ENCODE measurements around the gene TSFM.

TSFM gene

GRCh38 chr12:57835366-57836288 lies 53.0 kb downstream of the TSFM start (continued):
- no peak for TF ChIP-seq ZNF280D (tag by site-specific recombination; IDR thresholded peaks at IDR 0.05)
- TF ChIP-seq, protein P1, sequence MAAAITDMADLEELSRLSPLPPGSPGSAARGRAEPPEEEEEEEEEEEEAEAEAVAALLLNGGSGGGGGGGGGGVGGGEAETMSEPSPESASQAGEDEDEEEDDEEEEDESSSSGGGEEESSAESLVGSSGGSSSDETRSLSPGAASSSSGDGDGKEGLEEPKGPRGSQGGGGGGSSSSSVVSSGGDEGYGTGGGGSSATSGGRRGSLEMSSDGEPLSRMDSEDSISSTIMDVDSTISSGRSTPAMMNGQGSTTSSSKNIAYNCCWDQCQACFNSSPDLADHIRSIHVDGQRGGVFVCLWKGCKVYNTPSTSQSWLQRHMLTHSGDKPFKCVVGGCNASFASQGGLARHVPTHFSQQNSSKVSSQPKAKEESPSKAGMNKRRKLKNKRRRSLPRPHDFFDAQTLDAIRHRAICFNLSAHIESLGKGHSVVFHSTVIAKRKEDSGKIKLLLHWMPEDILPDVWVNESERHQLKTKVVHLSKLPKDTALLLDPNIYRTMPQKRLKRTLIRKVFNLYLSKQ (tag by site-specific recombination; IDR thresholded peaks at IDR 0.05; ENCODE audit: borderline replicate concordance), result no peak
- TF ChIP-seq RBAK (tag by site-specific recombination; IDR thresholded peaks at IDR 0.05), result no peak
- no peak for TF ChIP-seq ZNF518A (tag by site-specific recombination; conservative IDR thresholded peaks at IDR 0.05; ENCODE audit: low read depth)
- no peak for TF ChIP-seq ZBTB11 (tag by site-specific recombination; conservative IDR thresholded peaks at IDR 0.05; ENCODE audit: low read depth)
- TF ChIP-seq ZNF169 (tag by site-specific recombination; IDR thresholded peaks at IDR 0.05), result no peak
- TF ChIP-seq INSM2 (tag by site-specific recombination; IDR thresholded peaks at IDR 0.05), result no peak
- no peak for TF ChIP-seq ZNF521 (tag by site-specific recombination; IDR thresholded peaks at IDR 0.05)
- no peak for TF ChIP-seq ELK4 (IDR thresholded peaks at IDR 0.05; ENCODE audit: borderline replicate concordance, low read depth, low read length)
- no peak for TF ChIP-seq ZNF621 (tag by site-specific recombination; IDR thresholded peaks at IDR 0.05)
- TF ChIP-seq ZNF184 (tag by site-specific recombination; IDR thresholded peaks at IDR 0.05), result no peak

All from HEK293 (cell line).